H1 (cell line): ENCODE data around the gene CTIF.

Source experiments
- JUND ChIP-seq: IDR thresholded peaks from 2 replicates; pipeline ENCODE4 v1.6.1; 2011; ENCODE audit warnings: mild to moderate bottlenecking, improper control_type of control experiment, low read length
- RAD21 ChIP-seq, 2 experiments: IDR thresholded peaks in 1 of 2; conservative IDR thresholded peaks in 1 of 2; 2 replicates each; pipeline ENCODE4 v1.6.1; 2011; ENCODE audit warnings: low read depth in 2 of 2, low read length in 2 of 2, improper control_type of control experiment in 1 of 2, inconsistent platforms in 1 of 2, mild to moderate bottlenecking in 1 of 2, moderate library complexity in 1 of 2

DNA sequence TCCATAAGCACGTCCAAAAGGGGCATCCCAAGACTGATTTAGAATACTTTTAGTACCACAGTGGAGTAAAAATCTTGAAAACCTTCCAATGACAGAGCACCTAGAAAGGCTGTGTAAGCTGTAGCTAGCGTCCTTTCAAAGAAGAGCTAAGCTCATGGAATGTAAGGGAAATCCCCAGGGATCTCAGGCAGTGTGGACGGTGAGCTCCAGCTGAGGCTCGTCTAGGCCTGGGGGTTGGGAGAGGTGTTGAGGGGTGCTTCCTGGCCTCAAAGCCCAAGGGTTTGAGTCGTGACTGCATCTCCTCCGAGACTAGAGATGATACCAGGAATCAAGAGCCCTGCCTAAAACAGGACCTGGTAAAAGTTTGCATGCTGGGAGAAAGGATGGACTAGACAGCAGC is 7.6 kb downstream of the CTIF start:
- no peak for TF ChIP-seq JUND
- no peak for TF ChIP-seq RAD21 (IDR thresholded peaks at IDR 0.05 in 1 of 2, conservative IDR thresholded peaks at IDR 0.05 in 1 of 2; ENCODE audit: low read depth in 2 of 2, low read length in 2 of 2)
